ENCODE measurements around the gene TMEM250.
"Not testable (repeated sequence)": the region's sequence is repeated elsewhere in the genome, so short reads cannot be mapped to it uniquely, and the experiment has no call there.

Gene TMEM250

GRCh38 chr9:136118320-136119060 lies at the start of gene TMEM250:
TSS of gene TMEM250 (minus strand) at chr9:136118875. CDS start at chr9:136116900, 1,975 bp downstream.
- peak; percentile 62 for DNase-seq

- no peak for DNase-seq
Measured at GRCh38 chr9:136163248-136163850, 44.7 kb upstream of the TMEM250 start.

- DNase-seq, result no peak
Measured at GRCh38 chr9:136160995-136161610, 42.4 kb upstream of the TMEM250 start.

GRCh38 chr9:136160381-136160841 lies 41.7 kb upstream of the TMEM250 start:
- no peak for DNase-seq

GRCh38 chr9:136159851-136160250 lies 41.2 kb upstream of the TMEM250 start:
- no peak for DNase-seq

GRCh38 chr9:136157477-136158265 lies 39.0 kb upstream of the TMEM250 start:
- no peak for DNase-seq

GRCh38 chr9:136156209-136157120 lies 37.8 kb upstream of the TMEM250 start:
- no peak for DNase-seq

GRCh38 chr9:136155576-136155975 lies 36.9 kb upstream of the TMEM250 start:
- DNase-seq, result no peak

- no peak for DNase-seq
Measured at GRCh38 chr9:136154943-136155342, 36.3 kb upstream of the TMEM250 start.

- no peak for DNase-seq
Measured at GRCh38 chr9:136153381-136154065, 34.8 kb upstream of the TMEM250 start.

GRCh38 chr9:136152931-136153330 lies 34.3 kb upstream of the TMEM250 start:
- DNase-seq, result no peak

- no peak for DNase-seq
Measured at GRCh38 chr9:136152543-136152866, 33.8 kb upstream of the TMEM250 start.

- no peak for DNase-seq
Measured at GRCh38 chr9:136151848-136152542, 33.3 kb upstream of the TMEM250 start.

GRCh38 chr9:136151214-136151804 lies 32.6 kb upstream of the TMEM250 start:
- no peak for DNase-seq

GRCh38 chr9:136150664-136151213 lies 32.1 kb upstream of the TMEM250 start:
- not testable (repeated sequence) for DNase-seq

- no peak for DNase-seq
Measured at GRCh38 chr9:136149853-136150252, 31.2 kb upstream of the TMEM250 start.

- no peak for DNase-seq
Measured at GRCh38 chr9:136149337-136149736, 30.7 kb upstream of the TMEM250 start.

- no peak for DNase-seq
Measured at GRCh38 chr9:136148766-136149165, 30.1 kb upstream of the TMEM250 start.

- DNase-seq, result no peak
Measured at GRCh38 chr9:136147890-136148714, 29.4 kb upstream of the TMEM250 start.
